H1 (cell line): ENCODE measurements around the gene AUH. TPM values are rescaled to one million over a fixed set of nuclear protein-coding genes. Genes with fewer than 3 reads are reported as not detected.

ENCODE experiments used
- ASH2L ChIP-seq: fragments of 200-600, 300-600 bp; sonication (generic); IDR thresholded peaks from one replicate; pipeline ENCODE4 v1.7.1; 2017; ENCODE audit warnings: low read length
- CBX5 ChIP-seq: fragments of 300-800, 300-1000 bp; sonication (generic); IDR thresholded peaks from 2 replicates; pipeline ENCODE4 v1.7.1; 2016; ENCODE audit warnings: antibody characterized with exemption, low read length, low read depth
- CREB1 ChIP-seq: IDR thresholded peaks from 2 replicates; pipeline ENCODE4 v1.6.1; 2012; ENCODE audit warnings: inconsistent platforms
- HDAC6 ChIP-seq: IDR thresholded peaks from one replicate; pipeline ENCODE4 v1.7.1; 2012; ENCODE audit warnings: low read depth, mild to moderate bottlenecking, inconsistent platforms, low read length, moderate library complexity
- KDM5A ChIP-seq: fragments of 200-600 bp; IDR thresholded peaks from 2 replicates; pipeline ENCODE4 v1.7.1; 2012; ENCODE audit warnings: mild to moderate bottlenecking, low read length, inconsistent platforms, mixed read lengths
- NANOG ChIP-seq: IDR thresholded peaks from 2 replicates; pipeline ENCODE4 v1.6.1; 2011; ENCODE audit warnings: low read length, low read depth, mild to moderate bottlenecking, inconsistent platforms; ENCODE audit not compliant: insufficient read depth, poor library complexity, severe bottlenecking
- RBBP5 ChIP-seq: IDR thresholded peaks from 2 replicates; pipeline ENCODE4 v1.7.1; 2012; ENCODE audit warnings: low read depth, mild to moderate bottlenecking, inconsistent platforms, low read length, moderate library complexity, borderline replicate concordance
- RFX5 ChIP-seq: IDR thresholded peaks from 2 replicates; pipeline ENCODE4 v1.6.1; 2011; ENCODE audit warnings: low read depth, low read length, improper control_type of control experiment, borderline replicate concordance
- SIX5 ChIP-seq: IDR thresholded peaks from 2 replicates; pipeline ENCODE4 v1.6.1; 2011; ENCODE audit warnings: mild to moderate bottlenecking, low read depth, low read length
- SRF ChIP-seq: IDR thresholded peaks from 2 replicates; pipeline ENCODE4 v1.6.1; 2011; ENCODE audit warnings: mild to moderate bottlenecking, low read depth, low read length, moderate library complexity
- polyA plus RNA-seq, 7 experiments: library from polyadenylated mRNA; depleted of rRNA in 3 of 7; stranded (reverse) in 5 of 7; unstranded in 2 of 7; fragments of >200 nt in 5 of 7; fragments of 200-250 nt in 2 of 7; gene quantifications; 1 replicate in 5 of 7; 2 replicates in 1 of 7; 4 replicates in 1 of 7; pipeline versions ENCODE4 v1.2.1 to v1.2.3, GENCODE V29; 2011 to 2013; ENCODE audit warnings: missing spikeins in 2 of 7, mixed read lengths in 2 of 7
- total RNA-seq: library from RNA; stranded (reverse); fragmentation: NEBNext Ultra II Directional; extraction: Animal tissue kit (Norgen Biotek cat#: 25700); gene quantifications from 2 replicates; pipeline ENCODE4 v1.2.1, GENCODE V29; 2021
- TF ChIP-seq, protein P1 (sequence below): fragments of 300-600 bp; sonication (generic); IDR thresholded peaks from 2 replicates; pipeline ENCODE4 v1.7.1; 2012; ENCODE audit warnings: low read length, moderate library complexity, mild to moderate bottlenecking, inconsistent platforms; ENCODE audit not compliant: insufficient replicate concordance

AUH gene
- total and polyA plus RNA-seq, 2 of the 8 experiments (the other 6 are each of a cell fraction or from before 2014, with no cell fraction given), result 5.8 to 21.9 TPM

DNA sequence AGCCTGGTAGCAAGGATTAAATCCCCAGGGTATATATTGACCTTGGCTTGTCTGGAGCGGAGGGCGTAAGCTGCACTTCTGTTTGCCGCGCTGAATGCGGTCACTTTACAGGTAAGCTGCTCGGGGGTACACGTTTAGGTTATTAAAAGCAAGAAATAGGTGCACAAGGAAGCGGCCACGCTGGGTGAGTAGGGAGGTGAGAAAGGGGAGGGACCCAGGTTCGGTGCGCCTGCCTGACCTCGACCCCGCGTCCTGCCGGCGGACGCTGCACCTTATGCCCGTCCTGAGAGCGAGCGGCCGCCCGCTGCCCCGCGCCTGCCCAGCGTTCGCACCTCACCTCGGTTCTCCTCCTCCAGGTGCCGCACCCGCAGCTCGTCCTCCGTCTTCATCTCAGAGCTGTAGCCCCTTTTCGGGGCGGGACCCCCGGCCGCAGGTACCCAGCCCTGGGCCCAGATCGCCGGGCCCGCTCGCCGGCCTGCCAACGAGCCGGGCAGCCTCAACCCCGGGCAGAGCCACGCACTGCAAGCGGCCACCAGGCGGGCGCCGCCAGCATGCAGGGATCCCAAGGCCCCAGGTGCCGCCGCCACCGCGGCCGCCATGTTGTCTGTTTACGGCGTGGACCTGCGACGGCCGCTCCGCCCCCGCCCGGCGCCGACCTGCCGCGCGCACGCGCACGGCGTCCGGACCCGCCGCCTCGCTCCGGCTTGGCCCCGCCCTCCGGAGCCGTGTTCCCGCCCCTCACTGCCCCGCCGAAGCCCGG, at the start of gene AUH (continued):
- TF ChIP-seq HDAC6, result no peak
- peak; percentile 78 for TF ChIP-seq ASH2L
- TF ChIP-seq NANOG, result no peak
- peak; percentile 81; the same call in 1 of the 2 replicates for TF ChIP-seq RBBP5
- TF ChIP-seq, protein P1, sequence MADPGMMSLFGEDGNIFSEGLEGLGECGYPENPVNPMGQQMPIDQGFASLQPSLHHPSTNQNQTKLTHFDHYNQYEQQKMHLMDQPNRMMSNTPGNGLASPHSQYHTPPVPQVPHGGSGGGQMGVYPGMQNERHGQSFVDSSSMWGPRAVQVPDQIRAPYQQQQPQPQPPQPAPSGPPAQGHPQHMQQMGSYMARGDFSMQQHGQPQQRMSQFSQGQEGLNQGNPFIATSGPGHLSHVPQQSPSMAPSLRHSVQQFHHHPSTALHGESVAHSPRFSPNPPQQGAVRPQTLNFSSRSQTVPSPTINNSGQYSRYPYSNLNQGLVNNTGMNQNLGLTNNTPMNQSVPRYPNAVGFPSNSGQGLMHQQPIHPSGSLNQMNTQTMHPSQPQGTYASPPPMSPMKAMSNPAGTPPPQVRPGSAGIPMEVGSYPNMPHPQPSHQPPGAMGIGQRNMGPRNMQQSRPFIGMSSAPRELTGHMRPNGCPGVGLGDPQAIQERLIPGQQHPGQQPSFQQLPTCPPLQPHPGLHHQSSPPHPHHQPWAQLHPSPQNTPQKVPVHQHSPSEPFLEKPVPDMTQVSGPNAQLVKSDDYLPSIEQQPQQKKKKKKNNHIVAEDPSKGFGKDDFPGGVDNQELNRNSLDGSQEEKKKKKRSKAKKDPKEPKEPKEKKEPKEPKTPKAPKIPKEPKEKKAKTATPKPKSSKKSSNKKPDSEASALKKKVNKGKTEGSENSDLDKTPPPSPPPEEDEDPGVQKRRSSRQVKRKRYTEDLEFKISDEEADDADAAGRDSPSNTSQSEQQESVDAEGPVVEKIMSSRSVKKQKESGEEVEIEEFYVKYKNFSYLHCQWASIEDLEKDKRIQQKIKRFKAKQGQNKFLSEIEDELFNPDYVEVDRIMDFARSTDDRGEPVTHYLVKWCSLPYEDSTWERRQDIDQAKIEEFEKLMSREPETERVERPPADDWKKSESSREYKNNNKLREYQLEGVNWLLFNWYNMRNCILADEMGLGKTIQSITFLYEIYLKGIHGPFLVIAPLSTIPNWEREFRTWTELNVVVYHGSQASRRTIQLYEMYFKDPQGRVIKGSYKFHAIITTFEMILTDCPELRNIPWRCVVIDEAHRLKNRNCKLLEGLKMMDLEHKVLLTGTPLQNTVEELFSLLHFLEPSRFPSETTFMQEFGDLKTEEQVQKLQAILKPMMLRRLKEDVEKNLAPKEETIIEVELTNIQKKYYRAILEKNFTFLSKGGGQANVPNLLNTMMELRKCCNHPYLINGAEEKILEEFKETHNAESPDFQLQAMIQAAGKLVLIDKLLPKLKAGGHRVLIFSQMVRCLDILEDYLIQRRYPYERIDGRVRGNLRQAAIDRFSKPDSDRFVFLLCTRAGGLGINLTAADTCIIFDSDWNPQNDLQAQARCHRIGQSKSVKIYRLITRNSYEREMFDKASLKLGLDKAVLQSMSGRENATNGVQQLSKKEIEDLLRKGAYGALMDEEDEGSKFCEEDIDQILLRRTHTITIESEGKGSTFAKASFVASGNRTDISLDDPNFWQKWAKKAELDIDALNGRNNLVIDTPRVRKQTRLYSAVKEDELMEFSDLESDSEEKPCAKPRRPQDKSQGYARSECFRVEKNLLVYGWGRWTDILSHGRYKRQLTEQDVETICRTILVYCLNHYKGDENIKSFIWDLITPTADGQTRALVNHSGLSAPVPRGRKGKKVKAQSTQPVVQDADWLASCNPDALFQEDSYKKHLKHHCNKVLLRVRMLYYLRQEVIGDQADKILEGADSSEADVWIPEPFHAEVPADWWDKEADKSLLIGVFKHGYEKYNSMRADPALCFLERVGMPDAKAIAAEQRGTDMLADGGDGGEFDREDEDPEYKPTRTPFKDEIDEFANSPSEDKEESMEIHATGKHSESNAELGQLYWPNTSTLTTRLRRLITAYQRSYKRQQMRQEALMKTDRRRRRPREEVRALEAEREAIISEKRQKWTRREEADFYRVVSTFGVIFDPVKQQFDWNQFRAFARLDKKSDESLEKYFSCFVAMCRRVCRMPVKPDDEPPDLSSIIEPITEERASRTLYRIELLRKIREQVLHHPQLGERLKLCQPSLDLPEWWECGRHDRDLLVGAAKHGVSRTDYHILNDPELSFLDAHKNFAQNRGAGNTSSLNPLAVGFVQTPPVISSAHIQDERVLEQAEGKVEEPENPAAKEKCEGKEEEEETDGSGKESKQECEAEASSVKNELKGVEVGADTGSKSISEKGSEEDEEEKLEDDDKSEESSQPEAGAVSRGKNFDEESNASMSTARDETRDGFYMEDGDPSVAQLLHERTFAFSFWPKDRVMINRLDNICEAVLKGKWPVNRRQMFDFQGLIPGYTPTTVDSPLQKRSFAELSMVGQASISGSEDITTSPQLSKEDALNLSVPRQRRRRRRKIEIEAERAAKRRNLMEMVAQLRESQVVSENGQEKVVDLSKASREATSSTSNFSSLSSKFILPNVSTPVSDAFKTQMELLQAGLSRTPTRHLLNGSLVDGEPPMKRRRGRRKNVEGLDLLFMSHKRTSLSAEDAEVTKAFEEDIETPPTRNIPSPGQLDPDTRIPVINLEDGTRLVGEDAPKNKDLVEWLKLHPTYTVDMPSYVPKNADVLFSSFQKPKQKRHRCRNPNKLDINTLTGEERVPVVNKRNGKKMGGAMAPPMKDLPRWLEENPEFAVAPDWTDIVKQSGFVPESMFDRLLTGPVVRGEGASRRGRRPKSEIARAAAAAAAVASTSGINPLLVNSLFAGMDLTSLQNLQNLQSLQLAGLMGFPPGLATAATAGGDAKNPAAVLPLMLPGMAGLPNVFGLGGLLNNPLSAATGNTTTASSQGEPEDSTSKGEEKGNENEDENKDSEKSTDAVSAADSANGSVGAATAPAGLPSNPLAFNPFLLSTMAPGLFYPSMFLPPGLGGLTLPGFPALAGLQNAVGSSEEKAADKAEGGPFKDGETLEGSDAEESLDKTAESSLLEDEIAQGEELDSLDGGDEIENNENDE, result no peak
- no peak for TF ChIP-seq SRF
- TF ChIP-seq SIX5, result no peak
- peak; percentile 87 for TF ChIP-seq CREB1
- TF ChIP-seq RFX5, result no peak
- no peak for TF ChIP-seq CBX5
- peak; percentile 74; the same call in 1 of the 2 replicates for TF ChIP-seq KDM5A
